Activated CD8-positive, alpha-beta memory T cell treated with anti-CD3 and anti-CD28 coated beads, Interleukin-2, amount 10 ng/mL, durations not matched to agents 7 days and 5 days (primary cell): Measurements from ENCODE around the gene VRK1. TPM values are rescaled to one million over a fixed set of nuclear protein-coding genes. Genes with fewer than 3 reads are reported as not detected.
"Not testable (repeated sequence)": the region's sequence is repeated elsewhere in the genome, so short reads cannot be mapped to it uniquely, and the experiment has no call there.

Experiments
- ATAC-seq: fragments of 150-1000 bp; cut with Tn5 transposase; one replicate; pipeline ENCODE4 v1.10.0; 2021; ENCODE audit warnings: moderate library complexity
- CTCF ChIA-PET: fragments of 350-600 bp; sonication (Branson Sonifier 250); formaldehyde crosslinking; loops from one replicate; lab custom pipeline; 2021; ENCODE audit warnings: antibody characterized with exemption; lab: Charles Lee
- DNase-seq: peaks from one replicate; pipeline ENCODE4 v3.0.0-alpha.2; 2020
- H3K27ac Mint-ChIP-seq: one replicate; pipeline ENCODE4 v1.8.0; 2021; ENCODE audit warnings: mild to moderate bottlenecking, mixed read lengths
- H3K27me3 Mint-ChIP-seq: one replicate; pipeline ENCODE4 v1.8.0; 2021; ENCODE audit warnings: mixed read lengths
- H3K36me3 Mint-ChIP-seq: one replicate; pipeline ENCODE4 v1.8.0; 2021; ENCODE audit warnings: mild to moderate bottlenecking, mixed read lengths
- H3K4me1 Mint-ChIP-seq: one replicate; pipeline ENCODE4 v1.8.0; 2021; ENCODE audit warnings: mixed read lengths
- H3K4me3 Mint-ChIP-seq: one replicate; pipeline ENCODE4 v1.8.0; 2021; ENCODE audit warnings: mild to moderate bottlenecking, moderate library complexity, mixed read lengths
- H3K9me3 Mint-ChIP-seq: one replicate; pipeline ENCODE4 v1.8.0; 2022; ENCODE audit warnings: low read depth, mixed read lengths
- total RNA-seq, 2 experiments: library from RNA; stranded (reverse); gene quantifications; one replicate each; pipeline ENCODE4 v1.2.3, GENCODE V29; 2021

The VRK1 gene
- total RNA-seq, 2 experiments from 2014 or later: 78.1 to 100 TPM

DNA sequence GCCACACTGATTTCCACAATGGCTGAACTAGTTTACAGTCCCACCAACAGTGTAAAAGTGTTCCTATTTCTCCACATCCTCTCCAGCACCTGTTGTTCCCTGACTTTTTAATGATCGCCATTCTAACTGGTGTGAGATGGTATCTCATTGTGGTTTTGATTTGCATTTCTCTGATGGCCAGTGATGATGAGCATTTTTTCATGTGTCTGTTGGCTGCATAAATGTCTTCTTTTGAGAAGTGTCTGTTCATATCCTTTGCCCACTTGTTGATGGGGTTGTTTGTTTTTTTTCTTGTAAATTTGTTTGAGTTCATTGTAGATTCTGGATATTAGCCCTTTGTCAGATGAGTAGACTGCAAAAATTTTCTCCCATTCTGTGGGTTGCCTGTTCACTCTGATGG, 32.0 kb upstream of the VRK1 start:
- H3K27me3 Mint-ChIP-seq: peaks cover 28% of the 10 kb centered on the region
- H3K9me3 Mint-ChIP-seq, CTCF ChIA-PET, DNase-seq, ATAC-seq, H3K36me3 Mint-ChIP-seq, H3K4me1 Mint-ChIP-seq, H3K27ac Mint-ChIP-seq, H3K4me3 Mint-ChIP-seq: not testable (repeated sequence)

DNA sequence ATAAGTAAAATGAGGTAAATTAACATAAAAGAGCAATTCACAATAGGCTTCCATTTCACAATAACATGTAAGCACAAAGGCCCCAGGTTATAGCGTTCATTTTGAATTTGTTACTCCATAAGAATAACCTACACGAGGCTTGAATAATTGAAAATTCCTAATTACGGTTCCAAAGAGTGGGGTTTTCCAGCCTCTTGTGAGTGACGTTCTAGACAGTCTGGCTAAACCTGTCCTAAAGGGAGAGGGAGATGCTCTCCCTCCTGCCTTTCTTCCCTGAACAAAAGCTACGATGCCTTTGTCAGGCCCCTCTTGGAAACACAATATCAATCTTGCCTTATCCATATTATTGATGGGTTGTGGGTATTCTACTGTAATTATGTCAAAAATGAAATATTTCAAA, 24.3 kb upstream of the VRK1 start:
- ATAC-seq (no peak), DNase-seq (no peak)
- Mint-ChIP-seq H3K4me3 (no peak overlapping the region), H3K36me3 (no peaks in the 10 kb centered on the region), H3K27ac (no peak overlapping the region), H3K4me1 (no peaks in the 10 kb centered on the region), H3K27me3 (peaks cover 37% of the 10 kb centered on the region), H3K9me3 (no peaks in the 10 kb centered on the region)
- CTCF ChIA-PET: no interaction called here

DNA sequence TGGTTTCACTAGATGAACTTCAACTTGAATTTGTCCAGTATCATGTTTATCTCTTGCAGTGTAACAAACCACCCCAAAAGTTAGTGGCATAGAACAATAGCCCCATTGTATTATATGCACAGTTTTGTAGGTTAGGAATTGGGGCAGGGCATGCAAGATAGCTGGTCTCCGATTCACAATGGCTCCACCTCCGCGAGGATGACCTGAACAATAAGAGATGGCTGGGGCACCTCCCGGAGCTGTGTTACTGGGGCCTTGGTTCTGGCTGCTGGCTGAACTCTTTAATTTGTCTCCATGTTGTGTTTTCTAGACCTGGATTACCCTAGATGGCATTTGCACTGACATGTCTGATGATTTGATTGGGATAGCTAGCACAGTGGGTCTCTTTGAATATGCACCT, 20.4 kb upstream of the VRK1 start:
- Mint-ChIP-seq H3K27ac (no peak overlapping the region), H3K4me1 (no peaks in the 10 kb centered on the region), H3K27me3 (peaks cover 29% of the 10 kb centered on the region), H3K36me3 (no peaks in the 10 kb centered on the region), H3K9me3 (no peaks in the 10 kb centered on the region), H3K4me3 (no peak overlapping the region)
- ATAC-seq: no peak
- CTCF ChIA-PET: interaction anchor here (0.6 kb wide), 1 partner anchor 9 kb away, joined by 3 read pairs; no protein-coding TSS in a partner anchor
- no peak for DNase-seq

DNA sequence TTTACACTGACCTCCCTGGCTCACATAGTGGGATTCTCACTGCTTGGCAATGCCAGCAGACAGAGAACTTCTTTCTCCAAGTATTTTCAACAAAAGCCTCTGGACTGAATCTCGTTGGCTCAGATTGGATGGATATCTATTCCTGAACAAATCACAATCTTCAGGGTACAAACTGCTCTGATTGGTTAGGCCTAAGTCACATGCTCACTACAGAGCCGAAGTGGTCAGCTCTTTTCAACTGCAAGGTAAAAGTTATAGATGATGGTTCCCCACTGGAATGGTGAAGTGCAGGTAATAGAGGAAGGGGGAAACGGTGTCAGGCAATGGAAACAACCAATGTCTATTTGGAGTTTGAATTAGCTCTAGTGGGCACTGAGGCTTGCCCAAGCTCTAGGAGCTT, 16.7 kb upstream of the VRK1 start:
- H3K36me3 Mint-ChIP-seq: no peaks in the 10 kb centered on the region
- no peak for ATAC-seq
- CTCF ChIA-PET: no interaction called here
- no peak for DNase-seq
- no peaks in the 10 kb centered on the region for H3K9me3 Mint-ChIP-seq
- H3K27ac Mint-ChIP-seq: no peak overlapping the region
- no peak overlapping the region for H3K4me3 Mint-ChIP-seq
- H3K27me3 Mint-ChIP-seq: peaks cover 39% of the 10 kb centered on the region
- no peaks in the 10 kb centered on the region for H3K4me1 Mint-ChIP-seq

GRCh38 chr14:96781371-96781770, 15.8 kb upstream of the VRK1 start:
- no peak for DNase-seq
- Mint-ChIP-seq H3K4me1 (no peaks in the 10 kb centered on the region), H3K9me3 (no peaks in the 10 kb centered on the region), H3K27me3 (peaks cover 43% of the 10 kb centered on the region), H3K27ac (no peak overlapping the region), H3K36me3 (no peaks in the 10 kb centered on the region), H3K4me3 (no peak overlapping the region)
- no peak for ATAC-seq
- CTCF ChIA-PET: no interaction called here

GRCh38 chr14:96782436-96782835, 14.7 kb upstream of the VRK1 start:
- DNase-seq (no peak), ATAC-seq (no peak)
- Mint-ChIP-seq H3K4me3 (no peak overlapping the region), H3K27me3 (peaks cover 43% of the 10 kb centered on the region), H3K27ac (no peak overlapping the region), H3K36me3 (no peaks in the 10 kb centered on the region), H3K9me3 (no peaks in the 10 kb centered on the region), H3K4me1 (no peaks in the 10 kb centered on the region)
- CTCF ChIA-PET: no interaction called here

DNA sequence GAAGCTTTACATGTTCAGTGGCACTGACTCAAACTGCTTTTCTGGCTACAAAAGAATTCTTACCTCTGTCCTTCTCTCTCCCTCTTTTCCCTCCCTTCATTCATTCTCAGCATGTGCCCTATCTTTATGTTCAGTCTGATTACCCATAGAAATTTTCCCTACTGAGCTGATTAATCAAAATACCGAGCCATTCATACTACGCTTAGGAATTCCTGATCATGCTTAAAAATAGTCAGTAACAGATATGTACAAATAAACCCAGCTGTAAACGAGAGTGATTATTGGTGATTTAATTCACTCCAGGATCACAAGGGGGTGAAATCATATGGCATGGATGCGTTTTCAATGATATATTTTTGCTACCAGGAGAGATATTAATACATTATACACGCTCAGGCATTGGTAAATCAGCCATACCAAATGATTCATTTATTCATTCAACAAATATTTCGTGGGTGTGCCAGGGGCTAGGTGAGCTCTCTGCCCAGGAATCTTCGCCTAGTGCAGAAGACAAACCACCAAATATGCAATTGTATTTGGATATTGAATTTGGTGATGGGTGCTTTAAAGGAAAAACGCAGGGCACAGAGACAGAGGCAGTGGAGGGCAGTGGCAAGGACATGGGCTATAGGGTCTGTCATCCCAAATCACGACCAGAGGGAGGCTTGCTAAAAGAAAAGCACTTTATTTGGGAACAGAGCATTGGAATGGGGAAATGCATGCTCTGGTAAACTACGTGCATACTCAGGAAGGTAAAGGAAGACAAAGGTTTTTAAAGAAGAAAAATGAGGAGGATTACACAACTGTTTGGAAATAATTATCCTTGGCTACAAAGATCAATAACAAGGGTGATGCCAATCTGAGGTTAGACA, 13.9 kb upstream of the VRK1 start:
- H3K27me3 Mint-ChIP-seq: peaks cover 44% of the 10 kb centered on the region
- H3K4me3 Mint-ChIP-seq: no peak overlapping the region
- H3K36me3 Mint-ChIP-seq: no peaks in the 10 kb centered on the region
- H3K9me3 Mint-ChIP-seq: no peaks in the 10 kb centered on the region
- H3K4me1 Mint-ChIP-seq: no peaks in the 10 kb centered on the region
- DNase-seq: no peak
- H3K27ac Mint-ChIP-seq: no peak overlapping the region
- CTCF ChIA-PET: no interaction called here
- ATAC-seq: no peak

DNA sequence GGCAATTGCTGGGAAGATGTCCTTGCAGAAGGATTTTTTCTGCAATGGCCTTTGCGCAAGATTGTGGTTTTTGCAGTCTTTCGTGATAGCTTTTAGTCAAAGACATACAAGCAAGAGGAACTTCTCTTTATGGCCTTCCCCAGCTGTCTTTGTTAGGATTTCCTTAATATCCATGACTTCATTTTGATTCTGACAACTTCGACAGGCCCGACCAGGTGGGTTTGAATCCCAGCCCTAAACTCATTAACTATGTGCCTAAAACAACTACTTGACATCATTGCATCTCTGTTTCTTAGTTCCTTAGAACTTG, 13.3 kb upstream of the VRK1 start:
- ATAC-seq: no peak
- H3K27me3 Mint-ChIP-seq: peaks cover 44% of the 10 kb centered on the region
- no peaks in the 10 kb centered on the region for H3K4me1 Mint-ChIP-seq
- no peaks in the 10 kb centered on the region for H3K9me3 Mint-ChIP-seq
- no peak for DNase-seq
- no peaks in the 10 kb centered on the region for H3K36me3 Mint-ChIP-seq
- CTCF ChIA-PET: no interaction called here
- no peak overlapping the region for H3K4me3 Mint-ChIP-seq
- H3K27ac Mint-ChIP-seq: no peak overlapping the region

- H3K27me3 Mint-ChIP-seq: peaks cover 19% of the 10 kb centered on the region
- DNase-seq (no peak), ATAC-seq (no peak)
- no peaks in the 10 kb centered on the region for H3K36me3 Mint-ChIP-seq
- H3K4me3 Mint-ChIP-seq: no peak overlapping the region
- CTCF ChIA-PET: no interaction called here
- H3K27ac Mint-ChIP-seq: no peak overlapping the region
- peaks cover 3% of the 10 kb centered on the region for H3K4me1 Mint-ChIP-seq
- no peaks in the 10 kb centered on the region for H3K9me3 Mint-ChIP-seq
These were observed 7.0 kb upstream of the VRK1 start for GRCh38 chr14:96790186-96790585.

DNA sequence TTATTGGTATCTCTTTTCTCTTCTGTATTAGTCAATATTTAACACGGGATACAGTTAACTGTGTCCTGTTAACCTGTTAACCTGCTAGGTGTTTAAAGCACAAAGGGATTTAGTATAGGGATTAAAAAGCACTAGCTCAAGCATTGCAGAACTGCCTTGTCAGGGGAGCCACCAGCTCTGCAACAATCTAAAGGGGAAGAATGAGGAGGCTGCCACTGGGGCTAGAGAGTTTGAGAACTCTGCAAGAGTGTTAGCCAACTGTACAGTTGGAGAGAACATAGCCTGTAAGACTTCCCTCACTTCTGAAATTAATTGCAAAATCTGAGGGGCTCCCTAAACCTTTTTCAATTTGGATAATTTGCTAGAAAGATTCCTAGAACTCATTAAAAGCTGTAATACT, 6.5 kb upstream of the VRK1 start:
- peaks cover 5% of the 10 kb centered on the region for H3K4me1 Mint-ChIP-seq
- no peak overlapping the region for H3K27ac Mint-ChIP-seq
- no peak overlapping the region for H3K4me3 Mint-ChIP-seq
- DNase-seq (no peak), ATAC-seq (no peak)
- no peaks in the 10 kb centered on the region for H3K36me3 Mint-ChIP-seq
- peaks cover 14% of the 10 kb centered on the region for H3K27me3 Mint-ChIP-seq
- CTCF ChIA-PET: no interaction called here
- H3K9me3 Mint-ChIP-seq: no peaks in the 10 kb centered on the region

DNA sequence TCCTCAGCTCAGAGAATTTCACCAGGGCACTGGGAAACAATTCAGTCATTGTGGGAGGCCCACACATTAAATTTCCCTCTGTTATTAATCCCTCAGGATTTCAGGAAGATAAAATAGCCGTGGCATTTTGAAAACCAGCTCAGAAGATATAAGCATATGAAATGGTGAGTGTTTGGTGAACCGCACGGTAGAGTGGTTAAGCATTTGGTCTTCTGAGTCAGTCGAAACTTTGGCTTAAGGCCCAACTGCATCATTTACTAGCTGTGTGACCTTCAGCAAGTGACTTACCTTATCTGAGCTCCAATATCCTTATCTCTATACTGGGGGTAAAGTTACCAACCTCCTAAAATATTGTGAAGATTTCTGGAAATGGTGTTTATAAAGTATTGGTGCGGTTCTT, 5.2 kb upstream of the VRK1 start:
- no peaks in the 10 kb centered on the region for H3K9me3 Mint-ChIP-seq
- no peak overlapping the region for H3K27ac Mint-ChIP-seq
- H3K27me3 Mint-ChIP-seq: peaks cover 12% of the 10 kb centered on the region
- no peaks in the 10 kb centered on the region for H3K36me3 Mint-ChIP-seq
- H3K4me3 Mint-ChIP-seq: no peak overlapping the region
- CTCF ChIA-PET: no interaction called here
- ATAC-seq: no peak
- peaks cover 11% of the 10 kb centered on the region for H3K4me1 Mint-ChIP-seq
- no peak for DNase-seq

DNA sequence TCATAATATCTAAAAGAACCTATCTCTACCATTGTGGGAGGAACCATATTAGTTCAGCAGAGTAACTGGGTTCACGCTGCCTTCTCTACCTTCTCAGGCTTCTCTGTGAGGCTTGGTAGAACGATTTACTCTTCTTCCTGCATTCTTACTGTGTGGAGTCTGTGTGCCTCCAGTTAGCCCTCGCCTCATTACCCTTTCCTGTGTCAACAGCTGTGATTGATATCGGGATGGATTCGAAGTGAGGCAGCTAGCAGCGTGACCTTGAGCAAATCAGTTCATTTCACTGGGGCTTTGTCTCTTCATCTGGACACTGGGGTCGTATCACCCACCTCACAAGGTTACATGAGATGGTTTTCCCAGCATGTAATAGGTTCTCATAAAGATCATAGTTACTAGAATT, 4.6 kb upstream of the VRK1 start:
- H3K9me3 Mint-ChIP-seq: no peaks in the 10 kb centered on the region
- no peak overlapping the region for H3K27ac Mint-ChIP-seq
- peaks cover 12% of the 10 kb centered on the region for H3K4me1 Mint-ChIP-seq
- H3K36me3 Mint-ChIP-seq: no peaks in the 10 kb centered on the region
- DNase-seq (no peak), ATAC-seq (no peak)
- no peak overlapping the region for H3K4me3 Mint-ChIP-seq
- H3K27me3 Mint-ChIP-seq: peaks cover 12% of the 10 kb centered on the region
- CTCF ChIA-PET: no interaction called here

DNA sequence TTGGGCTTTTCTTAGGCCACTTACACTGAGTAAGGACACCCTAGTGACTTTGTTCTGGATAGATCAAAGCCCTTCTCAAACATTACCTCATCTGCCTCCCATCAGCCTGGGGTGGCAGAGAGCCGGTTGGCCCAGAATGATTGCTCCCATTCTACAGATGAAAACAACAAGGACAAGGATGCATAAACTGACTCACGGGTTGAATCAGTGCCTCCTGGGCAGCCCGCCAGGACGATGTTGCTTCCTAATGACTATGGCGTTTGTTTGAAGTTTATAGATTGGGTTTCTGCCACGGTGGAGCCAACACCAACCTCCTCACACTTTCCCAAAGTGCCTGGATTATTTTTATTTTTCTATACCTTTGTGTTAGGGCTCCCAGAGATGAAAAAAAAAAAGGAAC, 3.6 kb upstream of the VRK1 start:
- CTCF ChIA-PET: no interaction called here
- peaks cover 8% of the 10 kb centered on the region for H3K27me3 Mint-ChIP-seq
- peaks cover 17% of the 10 kb centered on the region for H3K4me1 Mint-ChIP-seq
- H3K36me3 Mint-ChIP-seq: no peaks in the 10 kb centered on the region
- no peaks in the 10 kb centered on the region for H3K9me3 Mint-ChIP-seq
- no peak overlapping the region for H3K27ac Mint-ChIP-seq
- ATAC-seq (no peak), DNase-seq (no peak)
- no peak overlapping the region for H3K4me3 Mint-ChIP-seq

- no peak for ATAC-seq
- peaks cover 27% of the 10 kb centered on the region for H3K4me1 Mint-ChIP-seq
- H3K27ac Mint-ChIP-seq: no peak overlapping the region
- no peaks in the 10 kb centered on the region for H3K9me3 Mint-ChIP-seq
- no peak overlapping the region for H3K4me3 Mint-ChIP-seq
- CTCF ChIA-PET: interaction anchor here (1.9 kb wide), 1 partner anchor 58 kb away, joined by 6 read pairs; no protein-coding TSS in a partner anchor
- peaks cover 4% of the 10 kb centered on the region for H3K27me3 Mint-ChIP-seq
- DNase-seq: no peak
- H3K36me3 Mint-ChIP-seq: peaks cover 3% of the 10 kb centered on the region
These were observed 1.9 kb upstream of the VRK1 start for GRCh38 chr14:96795109-96795828.
